Measurements from ENCODE around the gene ZSCAN18.

DNA sequence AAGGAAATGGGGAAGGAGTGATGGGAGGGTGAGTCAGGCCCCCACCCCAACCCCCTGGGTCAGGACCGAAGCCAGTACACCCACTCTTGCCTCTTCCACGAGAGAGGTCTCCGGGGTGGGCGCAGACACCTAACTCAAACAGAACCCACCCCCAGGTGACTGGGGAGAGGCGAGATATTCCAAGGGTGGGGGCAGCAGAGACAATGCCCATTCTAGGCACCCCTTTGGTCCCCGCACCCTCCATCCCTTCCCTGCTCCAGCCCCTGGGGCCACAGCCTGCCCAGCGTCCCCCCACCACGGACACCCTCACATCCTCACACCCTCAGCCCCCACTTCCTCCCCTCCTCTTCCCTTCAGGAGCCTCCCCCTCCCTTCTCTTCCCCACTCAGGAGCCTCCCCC is 682 bp downstream of the ZSCAN18 start:
- TF ChIP-seq, protein P1, sequence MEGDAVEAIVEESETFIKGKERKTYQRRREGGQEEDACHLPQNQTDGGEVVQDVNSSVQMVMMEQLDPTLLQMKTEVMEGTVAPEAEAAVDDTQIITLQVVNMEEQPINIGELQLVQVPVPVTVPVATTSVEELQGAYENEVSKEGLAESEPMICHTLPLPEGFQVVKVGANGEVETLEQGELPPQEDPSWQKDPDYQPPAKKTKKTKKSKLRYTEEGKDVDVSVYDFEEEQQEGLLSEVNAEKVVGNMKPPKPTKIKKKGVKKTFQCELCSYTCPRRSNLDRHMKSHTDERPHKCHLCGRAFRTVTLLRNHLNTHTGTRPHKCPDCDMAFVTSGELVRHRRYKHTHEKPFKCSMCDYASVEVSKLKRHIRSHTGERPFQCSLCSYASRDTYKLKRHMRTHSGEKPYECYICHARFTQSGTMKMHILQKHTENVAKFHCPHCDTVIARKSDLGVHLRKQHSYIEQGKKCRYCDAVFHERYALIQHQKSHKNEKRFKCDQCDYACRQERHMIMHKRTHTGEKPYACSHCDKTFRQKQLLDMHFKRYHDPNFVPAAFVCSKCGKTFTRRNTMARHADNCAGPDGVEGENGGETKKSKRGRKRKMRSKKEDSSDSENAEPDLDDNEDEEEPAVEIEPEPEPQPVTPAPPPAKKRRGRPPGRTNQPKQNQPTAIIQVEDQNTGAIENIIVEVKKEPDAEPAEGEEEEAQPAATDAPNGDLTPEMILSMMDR (conservative IDR thresholded peaks at IDR 0.05; ENCODE audit: low read length): no peak
- TF ChIP-seq EZH2phosphoT487 (IDR thresholded peaks at IDR 0.05; ENCODE audit: borderline replicate concordance): no peak
